Measurements from ENCODE around the gene AP1AR. TPM values are rescaled to one million over a fixed set of nuclear protein-coding genes. Genes with fewer than 3 reads are reported as not detected.

AP1AR gene
- total and polyA plus RNA-seq, 2 of the 8 experiments (the other 6 are each of a cell fraction or from before 2014, with no cell fraction given) = 5.3 to 27.7 TPM

- TF ChIP-seq JUN (IDR thresholded peaks at IDR 0.05; ENCODE audit: low read depth, low read length) (no peak), CHD2 (IDR thresholded peaks at IDR 0.05; ENCODE audit: low read length) (no peak), CBX8 (IDR thresholded peaks at IDR 0.05; ENCODE audit: borderline replicate concordance, low read depth, low read length) (no peak), TCF12 (IDR thresholded peaks at IDR 0.05; ENCODE audit: low read depth, low read length) (no peak), JUND (IDR thresholded peaks at IDR 0.05; ENCODE audit: low read length) (no peak), CHD1 (IDR thresholded peaks at IDR 0.05; ENCODE audit: low read depth, low read length) (no peak), ASH2L (IDR thresholded peaks at IDR 0.05; ENCODE audit: low read length) (no peak)
- Histone ChIP-seq H2BK15ac (ENCODE audit: low read length) (no peak overlapping the region), H3K9ac (replicated peaks in 1 of 4; ENCODE audit: extremely low read depth in 1 of 4, low read depth in 3 of 4, low read length in 3 of 4) (no peak overlapping the region), H2BK120ac (replicated peaks; ENCODE audit: low read depth, low read length) (no peak overlapping the region), H3K4me2 (ENCODE audit: insufficient read depth in 1 of 2, low read depth in 2 of 2, low read length in 2 of 2) (no peak overlapping the region), H2BK5ac (ENCODE audit: low read depth, low read length) (no peak overlapping the region), H3K23me2 (ENCODE audit: low read depth, low read length) (no peaks in the 10 kb centered on the region), H4K8ac (ENCODE audit: extremely low read depth, insufficient read depth, low read length) (no peak overlapping the region), H3K4me1 (replicated peaks in 1 of 4; ENCODE audit: control insufficient read depth in 3 of 4, insufficient read depth in 4 of 4, low read length in 3 of 4) (peaks cover 0 to 6% (median 1%) of the 10 kb centered on the region in 4 experiments; a peak in 2 of 7 replicates), H4K5ac (ENCODE audit: insufficient read length, low read depth, low read length) (no peak overlapping the region), H3K4ac (replicated peaks; ENCODE audit: insufficient read length, low read depth, low read length) (no peak overlapping the region), H4K91ac (replicated peaks; ENCODE audit: insufficient read length, low read length) (no peak overlapping the region), H2AK5ac (ENCODE audit: low read depth, low read length) (no peak overlapping the region), H3K14ac (ENCODE audit: insufficient read length) (no peak overlapping the region), H2AFZ (ENCODE audit: low read length) (no peak overlapping the region), H3K9me3 (ENCODE audit: insufficient read depth in 2 of 2, low read depth in 1 of 2, low read length in 1 of 2) (no peaks in the 10 kb centered on the region), H2BK20ac (ENCODE audit: low read length) (no peak overlapping the region), H2BK12ac (ENCODE audit: low read depth, low read length) (no peak overlapping the region), H3K18ac (ENCODE audit: extremely low read depth, low read length) (no peak overlapping the region), H3K23ac (ENCODE audit: insufficient read length) (no peak overlapping the region), H3K27me3 (replicated peaks in 1 of 4; ENCODE audit: control insufficient read depth in 3 of 4, extremely low read depth in 1 of 4, insufficient read depth in 3 of 4, low read length in 3 of 4) (no peaks in the 10 kb centered on the region), H3K27ac (ENCODE audit: low read depth, low read length) (no peak overlapping the region), H3K36me3 (ENCODE audit: control insufficient read depth in 2 of 4, insufficient read depth in 4 of 4, low read length in 3 of 4) (no peaks in the 10 kb centered on the region), H3K79me2 (ENCODE audit: control insufficient read depth in 1 of 2, insufficient read depth in 2 of 2, low read length in 2 of 2) (no peaks in the 10 kb centered on the region), H3K79me1 (ENCODE audit: low read depth, low read length) (no peaks in the 10 kb centered on the region), H3K56ac (replicated peaks; ENCODE audit: insufficient read length, low read depth, low read length) (no peak overlapping the region), H4K20me1 (replicated peaks in 1 of 2; ENCODE audit: control insufficient read depth in 1 of 2, insufficient read depth in 2 of 2, low read length in 2 of 2) (no peaks in the 10 kb centered on the region), H3K4me3 (ENCODE audit: extremely low read depth in 1 of 4, insufficient read depth in 2 of 4, low read depth in 3 of 4, low read length in 4 of 4) (no peak overlapping the region)
- 87% methylated on average over 2 of the region's 2 CpGs; no CpG with 5 or more reads in 1 of the 2 experiments for WGBS, 2 experiments (ENCODE audit: extremely low coverage in 1 of 2, insufficient coverage in 1 of 2, insufficient read length in 1 of 2, insufficient replicate concordance in 2 of 2, low coverage in 1 of 2, low lambda C conversion rate in 2 of 2, missing lambda C conversion rate in 1 of 2)
- POLR2A ChIA-PET (ENCODE audit: partially characterized antibody) = no interaction called here
- CTCF ChIA-PET (ENCODE audit: partially characterized antibody) = interaction anchor here (1.9 kb wide), 1 partner anchor 107 kb away, joined by 9 read pairs; no protein-coding TSS in a partner anchor
- FAIRE-seq (no peak), DNase-seq (ENCODE audit: low read depth in 1 of 2, low spot score in 2 of 2) (no peak)
Measured at GRCh38 chr4:112206431-112206830, 25.2 kb upstream of the AP1AR start.
